Endothelial cell of umbilical vein (primary cell): ENCODE results near the gene PATL1. TPM values are rescaled to one million over a fixed set of nuclear protein-coding genes. Genes with fewer than 3 reads are reported as not detected.

Experiments
- BruUV-seq: library from RNA; stranded (reverse); fragments of 400-500 nt; replicated peaks from 2 replicates; lab custom pipeline; 2021; lab: Mats Ljungman, UMichigan
- CTCF ChIA-PET: fragments of 300-600, 350-600 bp; sonication (Branson Sonifier 250); formaldehyde crosslinking; loops from one replicate; lab custom pipeline; 2021; ENCODE audit warnings: antibody characterized with exemption, inconsistent platforms; lab: Charles Lee
- POLR2A ChIA-PET: fragments of 300-600, 350-600 bp; sonication (Branson Sonifier 250); formaldehyde crosslinking; loops from one replicate; lab custom pipeline; 2021; ENCODE audit warnings: antibody characterized with exemption, inconsistent platforms; lab: Charles Lee
- DNase-seq: peaks from one replicate; pipeline ENCODE4 v3.0.0-alpha.2; 2011; ENCODE audit warnings: low read depth, low spot score
- FAIRE-seq: peaks from 2 replicates; lab custom pipeline; 2011; peaks lifted over from hg19 to GRCh38; lab: Jason Lieb, UNC
- H2AFZ ChIP-seq: 2 replicates; pipeline ENCODE4 v1.6.0; 2012; ENCODE audit warnings: low read depth, low read length, control low read depth, inconsistent platforms
- H3K27ac ChIP-seq: 2 replicates; pipeline ENCODE4 v1.5.1; 2011; ENCODE audit warnings: low read depth, mild to moderate bottlenecking, control low read depth, low read length, moderate library complexity; ENCODE audit not compliant: insufficient read depth
- H3K27me3 ChIP-seq, 2 experiments: 2 replicates each; pipeline versions ENCODE4 v1.6.0 to v1.6.1; 2011; ENCODE audit warnings: low read length in 2 of 2, mixed read lengths in 1 of 2; ENCODE audit not compliant: control insufficient read depth in 2 of 2, insufficient read depth in 2 of 2
- H3K36me3 ChIP-seq, 2 experiments: 2 replicates in 1 of 2; 3 replicates in 1 of 2; pipeline ENCODE4 v1.5.1; 2011; ENCODE audit warnings: low read length in 2 of 2, mild to moderate bottlenecking in 1 of 2, moderate library complexity in 1 of 2; ENCODE audit not compliant: control insufficient read depth in 2 of 2, insufficient read depth in 2 of 2; ENCODE audit errors: extremely low read depth in 1 of 2
- H3K4me1 ChIP-seq: 3 replicates; pipeline ENCODE4 v1.5.1; 2011; ENCODE audit warnings: mild to moderate bottlenecking, low read length; ENCODE audit not compliant: control insufficient read depth, insufficient read depth; ENCODE audit errors: extremely low read depth
- H3K4me2 ChIP-seq: 2 replicates; pipeline ENCODE4 v1.6.1; 2011; ENCODE audit warnings: low read length, control low read depth, mixed read lengths; ENCODE audit not compliant: insufficient read depth
- H3K4me3 ChIP-seq, 3 experiments: fragments of 200-600 bp in 1 of 3; sonication (generic), shearing (Covaris generic) in 1 of 3; replicated peaks in 1 of 3; 2 replicates each; pipeline ENCODE4 v1.5.1; 2011 to 2016; ENCODE audit warnings: control low read depth in 3 of 3, low read length in 3 of 3, mild to moderate bottlenecking in 2 of 3, inconsistent platforms in 1 of 3, low read depth in 1 of 3, moderate library complexity in 1 of 3; ENCODE audit not compliant: insufficient read depth in 1 of 3
- H3K79me2 ChIP-seq: 2 replicates; pipeline ENCODE4 v1.6.0; 2012; ENCODE audit warnings: low read length, inconsistent platforms; ENCODE audit not compliant: control insufficient read depth, insufficient read depth
- H3K9ac ChIP-seq: replicated peaks from 2 replicates; pipeline ENCODE3; 2011; ENCODE audit warnings: low read length, control low read depth; ENCODE audit not compliant: insufficient read depth; ENCODE audit errors: extremely low read depth
- H3K9me1 ChIP-seq: replicated peaks from 3 replicates; pipeline ENCODE4 v1.6.0; 2011; ENCODE audit warnings: mild to moderate bottlenecking, low read length; ENCODE audit not compliant: control insufficient read depth, insufficient read depth; ENCODE audit errors: extremely low read depth
- H3K9me3 ChIP-seq: replicated peaks from 2 replicates; pipeline ENCODE4 v1.5.1; 2012; ENCODE audit warnings: low read length, inconsistent platforms; ENCODE audit not compliant: control insufficient read depth, insufficient read depth
- H4K20me1 ChIP-seq: replicated peaks from 2 replicates; pipeline ENCODE3; 2011; ENCODE audit warnings: mild to moderate bottlenecking, low read length; ENCODE audit not compliant: control insufficient read depth, insufficient read depth; ENCODE audit errors: extremely low read depth
- CTCF ChIP-seq, 2 donors: IDR thresholded peaks; 1 replicate in 1 of 2; 2 replicates in 1 of 2; pipeline ENCODE4 v1.5.1; 2011; ENCODE audit warnings: low read length in 2 of 2, mild to moderate bottlenecking in 2 of 2, moderate library complexity in 2 of 2, control low read depth in 1 of 2, inconsistent platforms in 1 of 2, low read depth in 1 of 2; ENCODE audit not compliant: insufficient read depth in 1 of 2; ENCODE audit errors: extremely low read depth in 1 of 2
- EZH2 ChIP-seq: IDR thresholded peaks from 2 replicates; pipeline ENCODE4 v1.6.1; 2012; ENCODE audit warnings: borderline replicate concordance, low read depth, mild to moderate bottlenecking, moderate library complexity, low read length, inconsistent platforms; ENCODE audit not compliant: severe bottlenecking
- FOS ChIP-seq: IDR thresholded peaks from 2 replicates; pipeline ENCODE4 v1.6.1; 2011; ENCODE audit warnings: mild to moderate bottlenecking, low read length, moderate library complexity, borderline replicate concordance; ENCODE audit not compliant: insufficient read depth
- GATA2 ChIP-seq: IDR thresholded peaks from 2 replicates; pipeline ENCODE4 v1.7.0; 2011; ENCODE audit warnings: low read depth, mild to moderate bottlenecking, moderate library complexity, mixed read lengths, low read length; ENCODE audit not compliant: insufficient read length, insufficient read depth
- JUN ChIP-seq: IDR thresholded peaks from 2 replicates; pipeline ENCODE4 v1.6.1; 2011; ENCODE audit warnings: borderline replicate concordance, low read depth; ENCODE audit not compliant: insufficient read length, insufficient read depth
- MAX ChIP-seq: IDR thresholded peaks from 2 replicates; pipeline ENCODE4 v1.6.1; 2011; ENCODE audit not compliant: insufficient read depth, insufficient read length
- MYC ChIP-seq: IDR thresholded peaks from one replicate; pipeline ENCODE4 v1.6.1; 2011; ENCODE audit warnings: mild to moderate bottlenecking, low read depth, low read length
- POLR2A ChIP-seq: IDR thresholded peaks from 2 replicates; pipeline ENCODE4 v1.6.1; 2012; ENCODE audit warnings: low read depth, mild to moderate bottlenecking, control low read depth, low read length
- POLR2AphosphoS5 ChIP-seq: IDR thresholded peaks from 2 replicates; pipeline ENCODE4 v1.6.1; 2012; ENCODE audit warnings: low read depth, mild to moderate bottlenecking, control low read depth, low read length, moderate library complexity; ENCODE audit not compliant: insufficient read depth
- dilution Hi-C: fragments of 300-500 bp; cut with MboI; formaldehyde crosslinking; loops from one replicate; pipeline ENCODE4 v1.15.0; 2019; ENCODE audit warnings: low sequenced_read_pairs; ENCODE audit not compliant: extremely low pct_ligation_motif_present
- intact Hi-C: fragments of 100-400 bp; cut with micrococcal nuclease; formaldehyde crosslinking; loops from one replicate; pipeline ENCODE4 v1.10.0; 2022
- polyA plus RNA-seq, 4 experiments: library from polyadenylated mRNA; depleted of rRNA in 3 of 4; stranded (reverse) in 3 of 4; unstranded in 1 of 4; fragments of >200 nt; gene quantifications; 2 replicates each; pipeline versions ENCODE4 v1.2.1 to v1.2.3, GENCODE V29; 2011 to 2012; ENCODE audit warnings: missing spikeins in 1 of 4
- total RNA-seq: library from RNA; stranded (reverse); gene quantifications from 2 replicates; pipeline ENCODE4 v1.2.3, GENCODE V29; 2021

Gene PATL1
- total and polyA plus RNA-seq, 2 donors (not counting 3 experiments of a cell fraction or from before 2014, with no cell fraction given) = 33.7 to 38.8 TPM

- no peak overlapping the region for H2AFZ ChIP-seq
- H3K4me1 ChIP-seq = peaks cover 18% of the 10 kb centered on the region
- H3K4me2 ChIP-seq = peak overlapping the region; percentile 80
- H3K27me3 ChIP-seq = no peaks in the 10 kb centered on the region
- H3K9me1 ChIP-seq = no peaks in the 10 kb centered on the region
- no peak overlapping the region for H3K27ac ChIP-seq
- H3K36me3 ChIP-seq = peaks cover 8 to 16% of the 10 kb centered on the region in 2 experiments
- no peak overlapping the region for H3K9ac ChIP-seq
- TF ChIP-seq CTCF (IDR thresholded peaks at IDR 0.05; ENCODE audit: extremely low read depth in 1 of 2, insufficient read depth in 1 of 2, low read depth in 1 of 2, low read length in 2 of 2) (no peak), JUN (no peak), GATA2 (no peak), POLR2A (no peak), MAX (no peak), POLR2AphosphoS5 (no peak), MYC (no peak), FOS (no peak), EZH2 (no peak)
- dilution Hi-C loops (no loop called here), intact Hi-C loops (no loop called here)
- BruUV-seq = no TSS peak
- no peak for FAIRE-seq
- ChIA-PET POLR2A (no interaction called here), CTCF (no interaction called here)
- peaks cover 41% of the 10 kb centered on the region for H3K79me2 ChIP-seq
- H4K20me1 ChIP-seq = peaks cover 2% of the 10 kb centered on the region
- no peak for DNase-seq
- H3K9me3 ChIP-seq = no peaks in the 10 kb centered on the region
- H3K4me3 ChIP-seq = no peak overlapping the region
Measured at GRCh38 chr11:59666969-59667368, 1.9 kb downstream of the PATL1 start.
